Activated T-helper 9 cell treated with anti-CD3 and anti-CD28 coated beads, Interleukin-2, amount 50 U/mL, for 16 hours (primary cell): ENCODE measurements around the gene TSEN2.
"Not testable (repeated sequence)": the region's sequence is repeated elsewhere in the genome, so short reads cannot be mapped to it uniquely, and the experiment has no call there.

Experiments used
- DNase-seq: peaks from one replicate; pipeline ENCODE4 v3.0.0-alpha.2; 2020; ENCODE audit warnings: low read depth

TSEN2 gene

GRCh38 chr3:12503126-12503957 is 19.1 kb downstream of the TSEN2 start:
- no peak for DNase-seq

- no peak for DNase-seq
Measured at GRCh38 chr3:12506201-12506709, 22.0 kb downstream of the TSEN2 start.

GRCh38 chr3:12507591-12508281 is 23.5 kb downstream of the TSEN2 start:
- no peak for DNase-seq

GRCh38 chr3:12508291-12508700 is 24.0 kb downstream of the TSEN2 start:
- DNase-seq, result no peak

GRCh38 chr3:12509466-12509865 is 25.2 kb downstream of the TSEN2 start:
- DNase-seq, result no peak

- no peak for DNase-seq
Measured at GRCh38 chr3:12512534-12513118, 28.3 kb downstream of the TSEN2 start.

GRCh38 chr3:12513694-12514446 is 29.6 kb downstream of the TSEN2 start:
- no peak for DNase-seq

GRCh38 chr3:12515631-12516030 is 31.4 kb downstream of the TSEN2 start:
- DNase-seq, result no peak

- no peak for DNase-seq
Measured at GRCh38 chr3:12516873-12517272, 32.6 kb downstream of the TSEN2 start.

GRCh38 chr3:12518261-12519028 is 34.2 kb downstream of the TSEN2 start:
- DNase-seq, result no peak

GRCh38 chr3:12521010-12521409 is 36.7 kb downstream of the TSEN2 start:
- DNase-seq, result no peak

- DNase-seq, result no peak
Measured at GRCh38 chr3:12522721-12523120, 38.4 kb downstream of the TSEN2 start.

- DNase-seq, result no peak
Measured at GRCh38 chr3:12527757-12528143, 43.5 kb downstream of the TSEN2 start.

- no peak for DNase-seq
Measured at GRCh38 chr3:12532182-12532581, 47.9 kb downstream of the TSEN2 start.

- DNase-seq, result no peak
Measured at GRCh38 chr3:12536423-12536822, 52.1 kb downstream of the TSEN2 start.

GRCh38 chr3:12541625-12542024 is 57.3 kb downstream of the TSEN2 start:
- no peak for DNase-seq

- not testable (repeated sequence) for DNase-seq
Measured at GRCh38 chr3:12543497-12543896, 59.2 kb downstream of the TSEN2 start.

GRCh38 chr3:12544652-12545472 is 60.6 kb downstream of the TSEN2 start:
- no peak for DNase-seq

GRCh38 chr3:12545473-12545791 is 61.2 kb downstream of the TSEN2 start, which contains the start of gene MKRN2OS:
Gene MKRN2OS, minus strand, starts transcription at chr3:12545499. Its CDS starts 35 bp downstream, at chr3:12545464.
- DNase-seq, result no peak

GRCh38 chr3:12549971-12550760 is 65.9 kb downstream of the TSEN2 start:
- DNase-seq, result no peak
